Measurements from ENCODE around the gene TRIM66.
"Not testable (repeated sequence)": the region's sequence is repeated elsewhere in the genome, so short reads cannot be mapped to it uniquely, and the experiment has no call there.

The TRIM66 gene

GRCh38 chr11:8690374-8691342 is 8.2 kb upstream of the TRIM66 start:
- DNase-seq (ENCODE audit: low read depth in 2 of 2), result no peak

- no peak for DNase-seq (ENCODE audit: low read depth in 2 of 2)
These were observed 7.3 kb upstream of the TRIM66 start for GRCh38 chr11:8689726-8690255.

GRCh38 chr11:8688414-8689362 is 6.2 kb upstream of the TRIM66 start:
- peak; percentile 87 to 88 for DNase-seq (ENCODE audit: low read depth in 2 of 2)

- DNase-seq (ENCODE audit: low read depth in 2 of 2), result no peak
These were observed 3.9 kb upstream of the TRIM66 start for GRCh38 chr11:8686325-8686724.

- no peak for DNase-seq (ENCODE audit: low read depth in 2 of 2)
These were observed 3.4 kb upstream of the TRIM66 start for GRCh38 chr11:8685820-8686219.

GRCh38 chr11:8685306-8685705 is 2.8 kb upstream of the TRIM66 start:
- DNase-seq (ENCODE audit: low read depth in 2 of 2), result no peak

GRCh38 chr11:8684600-8685290 is 2.3 kb upstream of the TRIM66 start:
- DNase-seq (ENCODE audit: low read depth in 2 of 2), result no peak

- no peak for DNase-seq (ENCODE audit: low read depth in 2 of 2)
These were observed 796 bp upstream of the TRIM66 start for GRCh38 chr11:8683115-8683807.

- DNase-seq (ENCODE audit: low read depth in 2 of 2), result no peak
These were observed 595 bp downstream of the TRIM66 start for GRCh38 chr11:8681837-8682302.

- DNase-seq (ENCODE audit: low read depth in 2 of 2), result no peak
These were observed 3.5 kb downstream of the TRIM66 start for GRCh38 chr11:8679006-8679405.

GRCh38 chr11:8676458-8676857 is 6.0 kb downstream of the TRIM66 start:
- no peak for DNase-seq (ENCODE audit: low read depth in 2 of 2)

GRCh38 chr11:8674859-8675258 is 7.6 kb downstream of the TRIM66 start:
- no peak for DNase-seq (ENCODE audit: low read depth in 2 of 2)

- DNase-seq (ENCODE audit: low read depth in 2 of 2), result no peak
These were observed 10.1 kb downstream of the TRIM66 start for GRCh38 chr11:8672346-8672745.

GRCh38 chr11:8671651-8672062 is 10.8 kb downstream of the TRIM66 start:
- no peak for DNase-seq (ENCODE audit: low read depth in 2 of 2)

- DNase-seq (ENCODE audit: low read depth in 2 of 2), result no peak
These were observed 11.3 kb downstream of the TRIM66 start for GRCh38 chr11:8671193-8671612.

- not testable (repeated sequence) for DNase-seq (ENCODE audit: low read depth in 2 of 2)
These were observed 12.4 kb downstream of the TRIM66 start for GRCh38 chr11:8670081-8670480.

GRCh38 chr11:8665222-8665621 is 17.2 kb downstream of the TRIM66 start:
- no peak for DNase-seq (ENCODE audit: low read depth in 2 of 2)

GRCh38 chr11:8661001-8661795 is 21.3 kb downstream of the TRIM66 start:
- no peak for DNase-seq (ENCODE audit: low read depth in 2 of 2)

GRCh38 chr11:8658321-8659057 is 24.0 kb downstream of the TRIM66 start:
- DNase-seq (ENCODE audit: low read depth in 2 of 2), result no peak
